ENCODE results near the gene PLB1.

GRCh38 chr2:28624793-28625701 is 129.2 kb downstream of the PLB1 start:
- TF ChIP-seq, protein P1, sequence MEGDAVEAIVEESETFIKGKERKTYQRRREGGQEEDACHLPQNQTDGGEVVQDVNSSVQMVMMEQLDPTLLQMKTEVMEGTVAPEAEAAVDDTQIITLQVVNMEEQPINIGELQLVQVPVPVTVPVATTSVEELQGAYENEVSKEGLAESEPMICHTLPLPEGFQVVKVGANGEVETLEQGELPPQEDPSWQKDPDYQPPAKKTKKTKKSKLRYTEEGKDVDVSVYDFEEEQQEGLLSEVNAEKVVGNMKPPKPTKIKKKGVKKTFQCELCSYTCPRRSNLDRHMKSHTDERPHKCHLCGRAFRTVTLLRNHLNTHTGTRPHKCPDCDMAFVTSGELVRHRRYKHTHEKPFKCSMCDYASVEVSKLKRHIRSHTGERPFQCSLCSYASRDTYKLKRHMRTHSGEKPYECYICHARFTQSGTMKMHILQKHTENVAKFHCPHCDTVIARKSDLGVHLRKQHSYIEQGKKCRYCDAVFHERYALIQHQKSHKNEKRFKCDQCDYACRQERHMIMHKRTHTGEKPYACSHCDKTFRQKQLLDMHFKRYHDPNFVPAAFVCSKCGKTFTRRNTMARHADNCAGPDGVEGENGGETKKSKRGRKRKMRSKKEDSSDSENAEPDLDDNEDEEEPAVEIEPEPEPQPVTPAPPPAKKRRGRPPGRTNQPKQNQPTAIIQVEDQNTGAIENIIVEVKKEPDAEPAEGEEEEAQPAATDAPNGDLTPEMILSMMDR (conservative IDR thresholded peaks at IDR 0.05; ENCODE audit: low read length): no peak
- no peak for TF ChIP-seq EZH2phosphoT487 (IDR thresholded peaks at IDR 0.05; ENCODE audit: borderline replicate concordance)
